Activated CD8-positive, alpha-beta T cell treated with anti-CD3 and anti-CD28 coated beads for 36 hours (primary cell): ENCODE results near the gene FLT4. TPM values are rescaled to one million over a fixed set of nuclear protein-coding genes. Genes with fewer than 3 reads are reported as not detected.

Experiments
- ATAC-seq: fragments of 200-7000 bp; cut with Tn5 transposase; one replicate; pipeline ENCODE4 v1.10.0; 2021; ENCODE audit warnings: mild to moderate bottlenecking, moderate library complexity
- CTCF ChIA-PET: fragments of 350-600 bp; sonication (Branson Sonifier 250); formaldehyde crosslinking; loops from one replicate; lab custom pipeline; 2021; ENCODE audit warnings: antibody characterized with exemption; lab: Charles Lee
- POLR2A ChIA-PET: fragments of 350-600 bp; sonication (Branson Sonifier 250); formaldehyde crosslinking; loops from one replicate; lab custom pipeline; 2021; ENCODE audit warnings: antibody characterized with exemption; lab: Charles Lee
- DNase-seq: peaks from one replicate; pipeline ENCODE4 v3.0.0-alpha.2; 2020
- H3K27ac Mint-ChIP-seq: one replicate; pipeline ENCODE4 v1.8.0; 2021; ENCODE audit warnings: mild to moderate bottlenecking, mixed read lengths
- H3K27me3 Mint-ChIP-seq: one replicate; pipeline ENCODE4 v1.8.0; 2021; ENCODE audit warnings: mixed read lengths
- H3K36me3 Mint-ChIP-seq: one replicate; pipeline ENCODE4 v1.8.0; 2021; ENCODE audit warnings: low read depth, mixed read lengths
- H3K4me1 Mint-ChIP-seq: one replicate; pipeline ENCODE4 v1.8.0; 2021; ENCODE audit warnings: low read depth, mixed read lengths
- H3K4me3 Mint-ChIP-seq: one replicate; pipeline ENCODE4 v1.8.0; 2021; ENCODE audit warnings: mild to moderate bottlenecking, moderate library complexity, mixed read lengths
- H3K9me3 Mint-ChIP-seq: one replicate; pipeline ENCODE4 v1.8.0; 2021; ENCODE audit warnings: mixed read lengths
- CTCF ChIP-seq: fragments of 200-600 bp; IDR thresholded peaks from one replicate; pipeline ENCODE4 v1.8.0; 2022; ENCODE audit warnings: antibody characterized with exemption, mild to moderate bottlenecking
- intact Hi-C: fragments of 100-400 bp; cut with micrococcal nuclease; formaldehyde crosslinking; loops from one replicate; pipeline ENCODE4 v1.10.0; 2022
- total RNA-seq, 2 experiments: library from RNA; stranded (reverse); gene quantifications; one replicate each; pipeline ENCODE4 v1.2.3, GENCODE V29; 2021

Gene FLT4
- total RNA-seq, 2 experiments from 2014 or later: 3.3 to 4.4 TPM

- intact Hi-C loops: no loop called here
- ChIA-PET POLR2A (no interaction called here), CTCF (interaction anchor here (0.6 to 2.1 kb wide), 4 partner anchors 26 to 377 kb away, joined by 3 to 6 read pairs (median 4); partner anchors contain the start of gene OR2Y1)
- H3K36me3 Mint-ChIP-seq: no peaks in the 10 kb centered on the region
- H3K27me3 Mint-ChIP-seq: peaks cover 8% of the 10 kb centered on the region
- TF ChIP-seq CTCF: no peak
- H3K9me3 Mint-ChIP-seq: no peaks in the 10 kb centered on the region
- H3K4me1 Mint-ChIP-seq: peaks cover 10% of the 10 kb centered on the region
- ATAC-seq (no peak), DNase-seq (no peak)
- H3K27ac Mint-ChIP-seq: no peak overlapping the region
- H3K4me3 Mint-ChIP-seq: no peak overlapping the region
Measured at GRCh38 chr5:180670157-180670556, 20.8 kb upstream of the FLT4 start.

GRCh38 chr5:180669661-180670060 lies 20.3 kb upstream of the FLT4 start:
- intact Hi-C loops: no loop called here

GRCh38 chr5:180668835-180669596 lies 19.6 kb upstream of the FLT4 start:
- H3K9me3 Mint-ChIP-seq: no peaks in the 10 kb centered on the region
- DNase-seq (no peak), ATAC-seq (no peak)
- ChIA-PET CTCF (interaction anchor here (1.2 to 1.3 kb wide), 2 partner anchors 18 to 49 kb away, joined by 4 to 5 read pairs; no protein-coding TSS in a partner anchor), POLR2A (no interaction called here)
- peaks cover 6% of the 10 kb centered on the region for H3K4me1 Mint-ChIP-seq
- H3K27ac Mint-ChIP-seq: no peak overlapping the region
- no peaks in the 10 kb centered on the region for H3K36me3 Mint-ChIP-seq
- no peak for TF ChIP-seq CTCF
- intact Hi-C loops: no loop called here
- H3K4me3 Mint-ChIP-seq: no peak overlapping the region
- H3K27me3 Mint-ChIP-seq: peaks cover 3% of the 10 kb centered on the region

More at GRCh38 chr5:180669661-180670060, 20.3 kb upstream of the FLT4 start:
- no peaks in the 10 kb centered on the region for H3K9me3 Mint-ChIP-seq
- ChIA-PET CTCF (interaction anchor here (1.2 to 1.3 kb wide), 2 partner anchors 18 to 49 kb away, joined by 4 to 5 read pairs; no protein-coding TSS in a partner anchor), POLR2A (no interaction called here)
- no peak overlapping the region for H3K4me3 Mint-ChIP-seq
- DNase-seq (no peak), ATAC-seq (no peak)
- no peaks in the 10 kb centered on the region for H3K36me3 Mint-ChIP-seq
- H3K4me1 Mint-ChIP-seq: peaks cover 8% of the 10 kb centered on the region
- no peak for TF ChIP-seq CTCF
- H3K27ac Mint-ChIP-seq: no peak overlapping the region
- peaks cover 6% of the 10 kb centered on the region for H3K27me3 Mint-ChIP-seq

GRCh38 chr5:180666812-180667211 lies 17.4 kb upstream of the FLT4 start:
- intact Hi-C loops: no loop called here
- no peaks in the 10 kb centered on the region for H3K9me3 Mint-ChIP-seq
- ATAC-seq (no peak), DNase-seq (no peak)
- H3K4me1 Mint-ChIP-seq: peaks cover 6% of the 10 kb centered on the region
- H3K27me3 Mint-ChIP-seq: peaks cover 5% of the 10 kb centered on the region
- no peaks in the 10 kb centered on the region for H3K36me3 Mint-ChIP-seq
- no peak overlapping the region for H3K27ac Mint-ChIP-seq
- H3K4me3 Mint-ChIP-seq: no peak overlapping the region
- CTCF ChIA-PET: no interaction called here
- no peak for TF ChIP-seq CTCF
- POLR2A ChIA-PET: no interaction called here

- Mint-ChIP-seq H3K36me3 (no peaks in the 10 kb centered on the region), H3K4me3 (no peak overlapping the region), H3K4me1 (peaks cover 6% of the 10 kb centered on the region), H3K27me3 (peaks cover 8% of the 10 kb centered on the region), H3K27ac (no peak overlapping the region), H3K9me3 (no peaks in the 10 kb centered on the region)
- CTCF ChIA-PET: no interaction called here
- DNase-seq (no peak), ATAC-seq (no peak)
- no peak for TF ChIP-seq CTCF
- POLR2A ChIA-PET: no interaction called here
- intact Hi-C loops: no loop called here
Measured at GRCh38 chr5:180665682-180666404, 16.4 kb upstream of the FLT4 start.
